Heart right ventricle (tissue), 16 donors: ENCODE data around the gene TRAP1. TPM values are rescaled to one million over a fixed set of nuclear protein-coding genes. Genes with fewer than 3 reads are reported as not detected.

Experiments used
- ATAC-seq, 8 donors: fragments of 200-7000 bp; cut with Tn5 transposase; one replicate each; pipeline ENCODE4 v1.9.1; 2020; ENCODE audit warnings: mild to moderate bottlenecking in 8 of 8, moderate library complexity in 8 of 8, moderate number of reproducible peaks in 1 of 8
- DNase-seq, 2 donors: peaks; one replicate each; pipeline ENCODE4 v3.0.0-alpha.2; 2020
- H3K27ac ChIP-seq, 10 donors: fragments of 200-600 bp; sonication (generic) in 2 of 10; one replicate each; pipeline versions ENCODE4 v1.5.0 to v1.8.0; 2020 to 2022; ENCODE audit warnings: mild to moderate bottlenecking in 3 of 10
- H3K27me3 ChIP-seq, 7 donors: fragments of 200-600 bp; one replicate each; pipeline ENCODE4 v1.8.0; 2021 to 2022; ENCODE audit warnings: mild to moderate bottlenecking in 2 of 7
- H3K36me3 ChIP-seq, 9 donors: fragments of 200-600 bp; sonication (generic) in 1 of 9; one replicate each; pipeline versions ENCODE4 v1.5.0 to v1.8.0; 2020 to 2022; ENCODE audit warnings: mild to moderate bottlenecking in 2 of 9
- H3K4me1 ChIP-seq, 9 donors: fragments of 200-600 bp; sonication (generic) in 1 of 9; one replicate each; pipeline versions ENCODE4 v1.5.0 to v1.8.0; 2020 to 2022; ENCODE audit warnings: mild to moderate bottlenecking in 4 of 9
- H3K4me3 ChIP-seq, 10 donors: fragments of 200-600 bp; sonication (generic) in 2 of 10; one replicate each; pipeline versions ENCODE4 v1.5.0 to v1.8.0; 2020 to 2022; ENCODE audit warnings: mild to moderate bottlenecking in 7 of 10, moderate library complexity in 2 of 10
- H3K9me3 ChIP-seq, 11 donors: fragments of 200-600 bp in 10 of 11; sonication (generic) in 2 of 11; one replicate each; pipeline versions ENCODE4 v1.5.0 to v1.8.0; 2013 to 2022; ENCODE audit warnings: mild to moderate bottlenecking in 2 of 11, control low read depth in 1 of 11, moderate library complexity in 1 of 11
- WGBS, 2 donors: extraction: QIAGEN DNeasy Blood & Tissue Kit; methylation state at CpG; one replicate each; pipeline ENCODE4 v1.1.7; 2013; ENCODE audit warnings: inconsistent platforms in 1 of 2; 5-methylcytosine and 5-hydroxymethylcytosine counted together
- intact Hi-C, 10 donors: fragments of 100-400 bp; cut with DNase I; formaldehyde crosslinking; loops; one replicate each; pipeline versions ENCODE4 v1.11.1 to v1.14.2; 2022
- polyA plus RNA-seq, 2 donors: library from polyadenylated mRNA; stranded (reverse); fragments of 200-250 nt; gene quantifications; one replicate each; pipeline ENCODE4 v1.2.3, GENCODE V29; 2013
- total RNA-seq, 10 donors: library from RNA; stranded (reverse); fragmentation: NEBNext Ultra II Directional in 3 of 10; extraction: Animal tissue kit (Norgen Biotek cat#: 25700) in 3 of 10; gene quantifications; one replicate each; pipeline versions ENCODE4 v1.2.1 to v1.2.4, GENCODE V29; 2021 to 2023
- TF ChIP-seq, protein P1 (sequence below), 9 donors: fragments of 200-600 bp; sonication (generic) in 2 of 9; IDR thresholded peaks; one replicate each; pipeline versions ENCODE4 v1.5.0 to v1.8.0; 2021 to 2022; ENCODE audit warnings: antibody characterized with exemption in 9 of 9, mild to moderate bottlenecking in 5 of 9, moderate library complexity in 1 of 9
- donor health status: Arrhythmogenic right ventricular cardiomyopathy.
- donor health status: ischemic (EF 13 %, LVEDD 7.1; RV severe dilation, severe dysfunction).
- donor health status: healthy with polysubstance abuse.
- donor health status: DM: no; HTN: yes; CAD: no.
- donor health status: DM: no; HTN: no; CAD: no.
- donor health status: ischemic (EF 25% LVEDD 6.9; RV normal size, moderate dysfunction).
- donor health status: ischemic (EF 25% LVEDD 5.7; RV mildly dilated, moderate dysfunction).
- donor health status: healthy.
- donor health status: DM: yes; HTN: yes; CAD: no.
- donor health status: Ischemic cardiomyopathy.
- donor health status: ischemic (EF 35%, LVEDD 5.7; RV mildly dilated, moderate dysfunction).
- donor health status: nonischemic (EF 11% LVEDD 7.7; RV severe dilation, severe dysfunction).
- donor health status: DM: yes; HTN: yes; CAD: no.
- donor health status: PGD.
- donor health status: ischemic (EF 29% LVEDD 5.4; RV normal size, mild dysfunction).
- donor health status: nonischemic (EF 23%, LVEDD 6.1; RV moderate dilation, normal function).

The TRAP1 gene
- total and polyA plus RNA-seq, 12 donors: 57.3 to 148 (median 120) TPM

GRCh38 chr16:3744018-3744417 lies 26.7 kb upstream of the TRAP1 start:
- Histone ChIP-seq H3K4me3 (no peak overlapping the region), H3K27ac (no peak overlapping the region), H3K36me3 (peaks cover 0 to 100% (median 81%) of the 10 kb centered on the region in 9 donors), H3K9me3 (no peaks in the 10 kb centered on the region), H3K4me1 (no peaks in the 10 kb centered on the region), H3K27me3 (no peaks in the 10 kb centered on the region)
- 92 to 93% methylated on average over 7 of the region's 7 CpGs for WGBS, 2 donors
- ATAC-seq: no peak
- TF ChIP-seq, protein P1, sequence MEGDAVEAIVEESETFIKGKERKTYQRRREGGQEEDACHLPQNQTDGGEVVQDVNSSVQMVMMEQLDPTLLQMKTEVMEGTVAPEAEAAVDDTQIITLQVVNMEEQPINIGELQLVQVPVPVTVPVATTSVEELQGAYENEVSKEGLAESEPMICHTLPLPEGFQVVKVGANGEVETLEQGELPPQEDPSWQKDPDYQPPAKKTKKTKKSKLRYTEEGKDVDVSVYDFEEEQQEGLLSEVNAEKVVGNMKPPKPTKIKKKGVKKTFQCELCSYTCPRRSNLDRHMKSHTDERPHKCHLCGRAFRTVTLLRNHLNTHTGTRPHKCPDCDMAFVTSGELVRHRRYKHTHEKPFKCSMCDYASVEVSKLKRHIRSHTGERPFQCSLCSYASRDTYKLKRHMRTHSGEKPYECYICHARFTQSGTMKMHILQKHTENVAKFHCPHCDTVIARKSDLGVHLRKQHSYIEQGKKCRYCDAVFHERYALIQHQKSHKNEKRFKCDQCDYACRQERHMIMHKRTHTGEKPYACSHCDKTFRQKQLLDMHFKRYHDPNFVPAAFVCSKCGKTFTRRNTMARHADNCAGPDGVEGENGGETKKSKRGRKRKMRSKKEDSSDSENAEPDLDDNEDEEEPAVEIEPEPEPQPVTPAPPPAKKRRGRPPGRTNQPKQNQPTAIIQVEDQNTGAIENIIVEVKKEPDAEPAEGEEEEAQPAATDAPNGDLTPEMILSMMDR (IDR thresholded peaks at IDR 0.05): no peak
- intact Hi-C loops: no loop called here
- no peak for DNase-seq

- H3K4me1 ChIP-seq: no peaks in the 10 kb centered on the region
- no peak overlapping the region for H3K4me3 ChIP-seq
- peaks cover 0 to 100% (median 86%) of the 10 kb centered on the region in 9 donors for H3K36me3 ChIP-seq
- H3K9me3 ChIP-seq: no peaks in the 10 kb centered on the region
- WGBS, 2 donors: 93 to 95% methylated on average over 16 of the region's 16 CpGs
- TF ChIP-seq, protein P1 (IDR thresholded peaks at IDR 0.05): no peak
- H3K27me3 ChIP-seq: no peaks in the 10 kb centered on the region
- no peak for ATAC-seq
- no peak for DNase-seq
- no peak overlapping the region for H3K27ac ChIP-seq
- intact Hi-C loops: no loop called here
Observed at GRCh38 chr16:3740934-3741333, 23.6 kb upstream of the TRAP1 start.

- Histone ChIP-seq H3K27me3 (no peaks in the 10 kb centered on the region), H3K27ac (no peak overlapping the region), H3K9me3 (no peaks in the 10 kb centered on the region), H3K4me1 (no peaks in the 10 kb centered on the region), H3K4me3 (no peak overlapping the region), H3K36me3 (peaks cover 7 to 100% (median 88%) of the 10 kb centered on the region in 9 donors)
- TF ChIP-seq, protein P1 (IDR thresholded peaks at IDR 0.05): no peak
- no peak for DNase-seq
- intact Hi-C loops: no loop called here
- peak in 1 of 8 donors; percentile 22 for ATAC-seq
- WGBS, 2 donors: 91 to 94% methylated on average over 14 of the region's 14 CpGs
Observed at GRCh38 chr16:3740186-3740585, 22.9 kb upstream of the TRAP1 start.

- no peaks in the 10 kb centered on the region for H3K9me3 ChIP-seq
- WGBS, 2 donors: 92 to 96% methylated on average over 9 of the region's 9 CpGs
- ATAC-seq: no peak
- no peak overlapping the region for H3K27ac ChIP-seq
- H3K4me3 ChIP-seq: no peak overlapping the region
- no peaks in the 10 kb centered on the region for H3K27me3 ChIP-seq
- intact Hi-C loops: no loop called here
- no peaks in the 10 kb centered on the region for H3K4me1 ChIP-seq
- no peak for DNase-seq
- H3K36me3 ChIP-seq: peaks cover 11 to 100% (median 87%) of the 10 kb centered on the region in 9 donors
- TF ChIP-seq, protein P1 (IDR thresholded peaks at IDR 0.05): no peak
Observed at GRCh38 chr16:3739636-3740035, 22.3 kb upstream of the TRAP1 start.
